ENCODE data around the gene CPD.

Gene CPD

GRCh38 chr17:30395398-30396022 lies 16.8 kb downstream of the CPD start:
- no peaks in the 10 kb centered on the region for H3K9me3 ChIP-seq (ENCODE audit: insufficient read depth, low read depth, low read length)
- no peak overlapping the region for H3K4me3 ChIP-seq (ENCODE audit: low read depth, low read length)
- peaks cover 0 to 1% of the 10 kb centered on the region in 2 experiments for H3K36me3 ChIP-seq (ENCODE audit: control insufficient read depth in 1 of 2, insufficient read depth in 2 of 2, low read length in 2 of 2)
- H2AK5ac ChIP-seq (ENCODE audit: low read length), result no peak overlapping the region
- no peak overlapping the region for H4K8ac ChIP-seq (ENCODE audit: low read depth, low read length)
- H4K12ac ChIP-seq (ENCODE audit: low read depth, low read length), result no peak overlapping the region
- H3K4me2 ChIP-seq (ENCODE audit: low read length), result no peak overlapping the region
- no peak overlapping the region for H3K23ac ChIP-seq (ENCODE audit: low read length)
- no peaks in the 10 kb centered on the region for H3K79me2 ChIP-seq (ENCODE audit: control insufficient read depth, insufficient read depth, low read length, poor library complexity)
- no peak for DNase-seq
- H3K18ac ChIP-seq (ENCODE audit: low read length), result no peak overlapping the region
- no peak overlapping the region for H2BK12ac ChIP-seq (ENCODE audit: low read length)
- H2BK5ac ChIP-seq (ENCODE audit: low read depth, low read length, poor library complexity), result no peak overlapping the region
- no peaks in the 10 kb centered on the region for H3K27me3 ChIP-seq (ENCODE audit: insufficient read depth, low read length)
- no peak overlapping the region for H3K4ac ChIP-seq (ENCODE audit: low read depth, low read length)
- no peak overlapping the region for H3K27ac ChIP-seq (ENCODE audit: low read depth, low read length)
- no CpG with 5 or more reads among the region's 2 CpGs for WGBS (ENCODE audit: extremely low coverage, insufficient coverage, insufficient read length)
- no peak overlapping the region for H3K9ac ChIP-seq (ENCODE audit: low read length)
- no peaks in the 10 kb centered on the region for H3K79me1 ChIP-seq (ENCODE audit: low read length)
- no peak overlapping the region for H2BK120ac ChIP-seq (ENCODE audit: insufficient read depth, low read length, poor library complexity)
- H3K4me1 ChIP-seq (ENCODE audit: control insufficient read depth in 1 of 2, insufficient read depth in 2 of 2, low read length in 2 of 2), result no peaks in the 10 kb centered on the region
- no peak overlapping the region for H2AFZ ChIP-seq (ENCODE audit: insufficient read depth, low read length, poor library complexity)
- no peak overlapping the region for H4K91ac ChIP-seq (ENCODE audit: low read depth, low read length)
- no peak overlapping the region for H3K14ac ChIP-seq (ENCODE audit: low read length)

- Histone ChIP-seq H3K27me3 (ENCODE audit: insufficient read depth, low read length) (no peaks in the 10 kb centered on the region), H3K4ac (ENCODE audit: low read depth, low read length) (no peak overlapping the region), H3K4me3 (ENCODE audit: low read depth, low read length) (no peak overlapping the region), H2AK5ac (ENCODE audit: low read length) (no peak overlapping the region), H3K36me3 (ENCODE audit: control insufficient read depth in 1 of 2, insufficient read depth in 2 of 2, low read length in 2 of 2) (peaks cover 0 to 1% of the 10 kb centered on the region in 2 experiments), H4K8ac (ENCODE audit: low read depth, low read length) (no peak overlapping the region), H2BK12ac (ENCODE audit: low read length) (no peak overlapping the region), H3K9me3 (ENCODE audit: insufficient read depth, low read depth, low read length) (no peaks in the 10 kb centered on the region), H3K9ac (ENCODE audit: low read length) (no peak overlapping the region), H2BK5ac (ENCODE audit: low read depth, low read length, poor library complexity) (no peak overlapping the region), H3K18ac (ENCODE audit: low read length) (no peak overlapping the region), H4K12ac (ENCODE audit: low read depth, low read length) (no peak overlapping the region), H2AFZ (ENCODE audit: insufficient read depth, low read length, poor library complexity) (no peak overlapping the region), H3K4me2 (ENCODE audit: low read length) (no peak overlapping the region), H3K4me1 (ENCODE audit: control insufficient read depth in 1 of 2, insufficient read depth in 2 of 2, low read length in 2 of 2) (no peaks in the 10 kb centered on the region), H3K23ac (ENCODE audit: low read length) (no peak overlapping the region), H3K79me2 (ENCODE audit: control insufficient read depth, insufficient read depth, low read length, poor library complexity) (no peaks in the 10 kb centered on the region), H2BK120ac (ENCODE audit: insufficient read depth, low read length, poor library complexity) (no peak overlapping the region), H3K79me1 (ENCODE audit: low read length) (no peaks in the 10 kb centered on the region), H3K27ac (ENCODE audit: low read depth, low read length) (no peak overlapping the region), H3K14ac (ENCODE audit: low read length) (no peak overlapping the region), H4K91ac (ENCODE audit: low read depth, low read length) (no peak overlapping the region)
- WGBS (ENCODE audit: extremely low coverage, insufficient coverage, insufficient read length), result no CpG with 5 or more reads among the region's 1 CpG
- no peak for DNase-seq
Observed at GRCh38 chr17:30396129-30396528, 17.4 kb downstream of the CPD start.

GRCh38 chr17:30396612-30397011 lies 17.9 kb downstream of the CPD start:
- Histone ChIP-seq H2BK12ac (ENCODE audit: low read length) (no peak overlapping the region), H3K4me1 (ENCODE audit: control insufficient read depth in 1 of 2, insufficient read depth in 2 of 2, low read length in 2 of 2) (no peaks in the 10 kb centered on the region), H3K18ac (ENCODE audit: low read length) (no peak overlapping the region), H2AK5ac (ENCODE audit: low read length) (no peak overlapping the region), H3K27ac (ENCODE audit: low read depth, low read length) (no peak overlapping the region), H3K9ac (ENCODE audit: low read length) (no peak overlapping the region), H3K9me3 (ENCODE audit: insufficient read depth, low read depth, low read length) (no peaks in the 10 kb centered on the region), H3K4me3 (ENCODE audit: low read depth, low read length) (no peak overlapping the region), H3K79me2 (ENCODE audit: control insufficient read depth, insufficient read depth, low read length, poor library complexity) (no peaks in the 10 kb centered on the region), H2AFZ (ENCODE audit: insufficient read depth, low read length, poor library complexity) (no peak overlapping the region), H3K79me1 (ENCODE audit: low read length) (no peaks in the 10 kb centered on the region), H4K91ac (ENCODE audit: low read depth, low read length) (no peak overlapping the region), H2BK5ac (ENCODE audit: low read depth, low read length, poor library complexity) (no peak overlapping the region), H3K23ac (ENCODE audit: low read length) (no peak overlapping the region), H3K4me2 (ENCODE audit: low read length) (no peak overlapping the region), H3K14ac (ENCODE audit: low read length) (no peak overlapping the region), H4K8ac (ENCODE audit: low read depth, low read length) (no peak overlapping the region), H3K4ac (ENCODE audit: low read depth, low read length) (no peak overlapping the region), H4K12ac (ENCODE audit: low read depth, low read length) (no peak overlapping the region), H2BK120ac (ENCODE audit: insufficient read depth, low read length, poor library complexity) (no peak overlapping the region), H3K36me3 (ENCODE audit: control insufficient read depth in 1 of 2, insufficient read depth in 2 of 2, low read length in 2 of 2) (no peaks in the 10 kb centered on the region), H3K27me3 (ENCODE audit: insufficient read depth, low read length) (no peaks in the 10 kb centered on the region)
- no peak for DNase-seq
- no CpG with 5 or more reads among the region's 4 CpGs for WGBS (ENCODE audit: extremely low coverage, insufficient coverage, insufficient read length)

GRCh38 chr17:30398328-30399041 lies 19.8 kb downstream of the CPD start:
- Histone ChIP-seq H2BK120ac (ENCODE audit: insufficient read depth, low read length, poor library complexity) (no peak overlapping the region), H3K27ac (ENCODE audit: low read depth, low read length) (no peak overlapping the region), H3K4me3 (ENCODE audit: low read depth, low read length) (no peak overlapping the region), H3K9ac (ENCODE audit: low read length) (no peak overlapping the region), H4K12ac (ENCODE audit: low read depth, low read length) (no peak overlapping the region), H3K9me3 (ENCODE audit: insufficient read depth, low read depth, low read length) (no peaks in the 10 kb centered on the region), H3K27me3 (ENCODE audit: insufficient read depth, low read length) (no peaks in the 10 kb centered on the region), H3K14ac (ENCODE audit: low read length) (no peak overlapping the region), H3K79me2 (ENCODE audit: control insufficient read depth, insufficient read depth, low read length, poor library complexity) (no peaks in the 10 kb centered on the region), H2BK12ac (ENCODE audit: low read length) (no peak overlapping the region), H3K18ac (ENCODE audit: low read length) (no peak overlapping the region), H3K4me2 (ENCODE audit: low read length) (no peak overlapping the region), H2BK5ac (ENCODE audit: low read depth, low read length, poor library complexity) (no peak overlapping the region), H3K23ac (ENCODE audit: low read length) (no peak overlapping the region), H3K4me1 (ENCODE audit: control insufficient read depth in 1 of 2, insufficient read depth in 2 of 2, low read length in 2 of 2) (no peaks in the 10 kb centered on the region), H4K91ac (ENCODE audit: low read depth, low read length) (no peak overlapping the region), H3K36me3 (ENCODE audit: control insufficient read depth in 1 of 2, insufficient read depth in 2 of 2, low read length in 2 of 2) (peaks cover 0 to 2% of the 10 kb centered on the region in 2 experiments), H3K4ac (ENCODE audit: low read depth, low read length) (no peak overlapping the region), H3K79me1 (ENCODE audit: low read length) (no peaks in the 10 kb centered on the region), H2AK5ac (ENCODE audit: low read length) (no peak overlapping the region), H4K8ac (ENCODE audit: low read depth, low read length) (no peak overlapping the region), H2AFZ (ENCODE audit: insufficient read depth, low read length, poor library complexity) (no peak overlapping the region)
- WGBS (ENCODE audit: extremely low coverage, insufficient coverage, insufficient read length), result no CpG with 5 or more reads among the region's 1 CpG
- no peak for DNase-seq
